Forelimb muscle (tissue), 1 donor: ENCODE results near the gene PXK. TPM values are rescaled to one million over a fixed set of nuclear protein-coding genes. Genes with fewer than 3 reads are reported as not detected.
A peak's percentile ranks its signal among the peaks of the same experiment; 100 is the strongest.
"Not testable (repeated sequence)": the region's sequence is repeated elsewhere in the genome, so short reads cannot be mapped to it uniquely, and the experiment has no call there.

Experiments used
- DNase-seq: peaks from one replicate; pipeline ENCODE4 v3.0.0-alpha.2; 2013; ENCODE audit warnings: low read depth
- polyA plus RNA-seq: library from polyadenylated mRNA; unstranded; fragments of 120-200 nt; gene quantifications from one replicate; pipeline ENCODE4 v1.2.1, GENCODE V29; 2013; ENCODE audit not compliant: insufficient read length

The PXK gene
- polyA plus RNA-seq, 1 donor, result 19.4 TPM

GRCh38 chr3:58419780-58420507 lies 87.3 kb downstream of the PXK start:
- no peak for DNase-seq

- no peak for DNase-seq
Measured at GRCh38 chr3:58421004-58421403, 88.3 kb downstream of the PXK start.

GRCh38 chr3:58422756-58423325 lies 90.1 kb downstream of the PXK start:
- DNase-seq, result no peak

GRCh38 chr3:58424613-58425012 lies 91.9 kb downstream of the PXK start:
- no peak for DNase-seq

GRCh38 chr3:58425782-58426181 lies 93.1 kb downstream of the PXK start:
- no peak for DNase-seq

GRCh38 chr3:58427661-58428361 lies 95.1 kb downstream of the PXK start:
- DNase-seq, result no peak

GRCh38 chr3:58429657-58430056 lies 97.0 kb downstream of the PXK start:
- no peak for DNase-seq

GRCh38 chr3:58432905-58433304 lies 100.2 kb downstream of the PXK start:
- DNase-seq, result no peak

- peak; percentile 78 for DNase-seq
Measured at GRCh38 chr3:58433400-58434167, 100.9 kb downstream of the PXK start, which contains the start of gene PDHB. Gene PDHB, minus strand, starts transcription at chr3:58433832. Its CDS starts 23 bp downstream, at chr3:58433809.

GRCh38 chr3:58434168-58434504 lies 101.4 kb downstream of the PXK start:
- no peak for DNase-seq

GRCh38 chr3:58434511-58434910 lies 101.8 kb downstream of the PXK start:
- DNase-seq, result no peak

GRCh38 chr3:58434990-58435389 lies 102.3 kb downstream of the PXK start:
- no peak for DNase-seq

- not testable (repeated sequence) for DNase-seq
Measured at GRCh38 chr3:58437276-58437675, 104.6 kb downstream of the PXK start.

GRCh38 chr3:58440996-58441355 lies 108.3 kb downstream of the PXK start:
- not testable (repeated sequence) for DNase-seq

- no peak for DNase-seq
Measured at GRCh38 chr3:58441514-58442450, 109.1 kb downstream of the PXK start.

- no peak for DNase-seq
Measured at GRCh38 chr3:58452176-58452575, 119.5 kb downstream of the PXK start.

- DNase-seq, result no peak
Measured at GRCh38 chr3:58459160-58459559, 126.5 kb downstream of the PXK start.

GRCh38 chr3:58462829-58463180 lies 130.1 kb downstream of the PXK start:
- no peak for DNase-seq

- DNase-seq, result no peak
Measured at GRCh38 chr3:58463181-58463941, 130.7 kb downstream of the PXK start.

GRCh38 chr3:58463942-58464271 lies 131.2 kb downstream of the PXK start:
- no peak for DNase-seq

GRCh38 chr3:58464866-58465265 lies 132.2 kb downstream of the PXK start:
- DNase-seq, result no peak
